HEK293 (cell line): Measurements from ENCODE around the gene HMGB2.

Source experiments
- CTCF ChIA-PET: fragments of 350-600 bp; formaldehyde crosslinking; extraction: SDS; loops from one replicate; lab custom pipeline; 2021; ENCODE audit warnings: antibody characterized with exemption; lab: Yijun Ruan, JAX
- POLR2A ChIA-PET: fragments of 300-600 bp; formaldehyde crosslinking; extraction: SDS; loops from one replicate; lab custom pipeline; 2020; ENCODE audit warnings: antibody characterized with exemption, inconsistent platforms; lab: Yijun Ruan, JAX
- H3K27ac ChIP-seq: fragments of 200-500 bp; sonication (Bioruptor generic); 2 replicates; pipeline ENCODE4 v1.5.1; 2014; ENCODE audit warnings: low read depth, low read length, control low read depth, inconsistent platforms; ENCODE audit errors: extremely low read depth
- H3K36me3 ChIP-seq, 2 experiments: fragments of 200-500 bp in 1 of 2; sonication (Bioruptor generic) in 1 of 2; 1 replicate in 1 of 2; 2 replicates in 1 of 2; pipeline ENCODE4 v1.5.1; 2014 to 2017; ENCODE audit warnings: inconsistent platforms in 2 of 2, low read length in 2 of 2; ENCODE audit not compliant: control insufficient read depth in 2 of 2, insufficient read depth in 1 of 2
- H3K4me1 ChIP-seq: fragments of 200-500 bp; sonication (Bioruptor generic); 2 replicates; pipeline ENCODE4 v1.5.1; 2014; ENCODE audit warnings: mild to moderate bottlenecking, low read length, inconsistent platforms; ENCODE audit not compliant: control insufficient read depth, insufficient read depth
- H3K4me3 ChIP-seq: 2 replicates; pipeline ENCODE4 v1.5.1; 2011; ENCODE audit warnings: low read depth, mild to moderate bottlenecking, control low read depth, low read length, moderate library complexity
- H3K9me3 ChIP-seq: fragments of 200-500 bp; sonication (Bioruptor generic); 2 replicates; pipeline ENCODE4 v1.5.1; 2014; ENCODE audit warnings: low read depth, low read length, inconsistent platforms; ENCODE audit not compliant: control insufficient read depth, insufficient read depth
- BCL11B ChIP-seq: fragments of 450-650 bp; formaldehyde crosslinking; IDR thresholded peaks from 2 replicates; pipeline ENCODE4 v1.5.1; 2016; ENCODE audit warnings: low read depth, missing biosample characterization, missing genetic modification characterization
- KLF9 ChIP-seq: fragments of 450-650 bp; formaldehyde crosslinking; IDR thresholded peaks from 2 replicates; pipeline ENCODE4 v1.5.1; 2016; ENCODE audit warnings: missing biosample characterization, missing genetic modification characterization, low read depth
- PBX3 ChIP-seq: sonication (generic); formaldehyde crosslinking; IDR thresholded peaks from 2 replicates; pipeline ENCODE4 v1.8.1; 2022; ENCODE audit warnings: mild to moderate bottlenecking, moderate library complexity, missing genetic modification reagents
- RBAK ChIP-seq: fragments of 450-650 bp; formaldehyde crosslinking; IDR thresholded peaks from 2 replicates; pipeline ENCODE4 v1.5.1; 2016; ENCODE audit warnings: missing biosample characterization, missing genetic modification characterization
- REPIN1 ChIP-seq: fragments of 450-650 bp; formaldehyde crosslinking; IDR thresholded peaks from 2 replicates; pipeline ENCODE4 v1.5.1; 2017; ENCODE audit warnings: missing biosample characterization, missing genetic modification characterization, low read depth
- SALL2 ChIP-seq: fragments of 450-650 bp; formaldehyde crosslinking; IDR thresholded peaks from 2 replicates; pipeline ENCODE4 v1.5.0; 2017; ENCODE audit warnings: missing biosample characterization, mild to moderate bottlenecking, missing genetic modification characterization, borderline replicate concordance
- YY2 ChIP-seq: fragments of 450-650 bp; formaldehyde crosslinking; IDR thresholded peaks from 2 replicates; pipeline ENCODE4 v1.5.1; 2016; ENCODE audit warnings: missing biosample characterization, missing genetic modification characterization
- ZBTB48 ChIP-seq: fragments of 450-650 bp; formaldehyde crosslinking; IDR thresholded peaks from 2 replicates; pipeline ENCODE4 v1.5.1; 2016; ENCODE audit warnings: missing biosample characterization, missing genetic modification characterization
- ZNF132 ChIP-seq: fragments of 450-650 bp; formaldehyde crosslinking; IDR thresholded peaks from 2 replicates; pipeline ENCODE4 v1.5.1; 2017; ENCODE audit warnings: missing biosample characterization, missing genetic modification characterization, borderline replicate concordance
- ZNF175 ChIP-seq: fragments of 450-650 bp; formaldehyde crosslinking; IDR thresholded peaks from 2 replicates; pipeline ENCODE4 v1.5.1; 2016; ENCODE audit warnings: missing biosample characterization, missing genetic modification characterization
- ZNF26 ChIP-seq: fragments of 450-650 bp; formaldehyde crosslinking; IDR thresholded peaks from 2 replicates; pipeline ENCODE4 v1.5.1; 2016; ENCODE audit warnings: missing biosample characterization, missing genetic modification characterization
- ZNF37A ChIP-seq: fragments of 450-650 bp; IDR thresholded peaks from 2 replicates; pipeline ENCODE4 v1.5.1; 2018; ENCODE audit warnings: missing biosample characterization, missing genetic modification characterization
- ZNF473 ChIP-seq: fragments of 450-650 bp; formaldehyde crosslinking; IDR thresholded peaks from 2 replicates; pipeline ENCODE4 v1.5.1; 2017; ENCODE audit warnings: missing biosample characterization, missing genetic modification characterization
- ZNF510 ChIP-seq: fragments of 450-650 bp; formaldehyde crosslinking; IDR thresholded peaks from 2 replicates; pipeline ENCODE4 v1.5.1; 2018; ENCODE audit warnings: mild to moderate bottlenecking, missing genetic modification characterization, missing biosample characterization; ENCODE audit not compliant: insufficient replicate concordance
- ZNF529 ChIP-seq: fragments of 450-650 bp; formaldehyde crosslinking; IDR thresholded peaks from 2 replicates; pipeline ENCODE4 v1.5.1; 2017; ENCODE audit warnings: missing genetic modification characterization, missing biosample characterization; ENCODE audit not compliant: insufficient replicate concordance
- ZNF571 ChIP-seq: fragments of 450-650 bp; formaldehyde crosslinking; IDR thresholded peaks from 2 replicates; pipeline ENCODE4 v1.5.0; 2017; ENCODE audit warnings: missing biosample characterization, missing genetic modification characterization
- ZNF645 ChIP-seq: fragments of 450-650 bp; formaldehyde crosslinking; IDR thresholded peaks from 2 replicates; pipeline ENCODE4; 2016; ENCODE audit warnings: missing biosample characterization, missing genetic modification characterization
- ZNF670 ChIP-seq: fragments of 450-650 bp; formaldehyde crosslinking; IDR thresholded peaks from 2 replicates; pipeline ENCODE4 v1.5.1; 2016; ENCODE audit warnings: missing biosample characterization, missing genetic modification characterization, low read depth
- ZNF707 ChIP-seq: fragments of 450-650 bp; formaldehyde crosslinking; IDR thresholded peaks from 2 replicates; pipeline ENCODE4 v1.5.1; 2016; ENCODE audit warnings: missing biosample characterization, missing genetic modification characterization
- ZNF76 ChIP-seq: fragments of 450-650 bp; formaldehyde crosslinking; IDR thresholded peaks from 2 replicates; pipeline ENCODE4; 2016; ENCODE audit warnings: low read depth, missing biosample characterization, missing genetic modification characterization, borderline replicate concordance
- ZNF777 ChIP-seq: fragments of 450-650 bp; formaldehyde crosslinking; IDR thresholded peaks from 2 replicates; pipeline ENCODE4 v1.5.1; 2017; ENCODE audit warnings: missing biosample characterization, missing genetic modification characterization, borderline replicate concordance
- ZSCAN30 ChIP-seq: fragments of 450-650 bp; IDR thresholded peaks from 2 replicates; pipeline ENCODE4 v1.5.1; 2018; ENCODE audit warnings: missing biosample characterization, mild to moderate bottlenecking, missing genetic modification characterization, moderate library complexity
- TF ChIP-seq, protein P1 (sequence below): fragments of 450-650 bp; formaldehyde crosslinking; IDR thresholded peaks from 2 replicates; pipeline ENCODE4 v1.5.1; 2017; ENCODE audit warnings: missing biosample characterization, mild to moderate bottlenecking, missing genetic modification characterization, moderate library complexity

Gene HMGB2

DNA sequence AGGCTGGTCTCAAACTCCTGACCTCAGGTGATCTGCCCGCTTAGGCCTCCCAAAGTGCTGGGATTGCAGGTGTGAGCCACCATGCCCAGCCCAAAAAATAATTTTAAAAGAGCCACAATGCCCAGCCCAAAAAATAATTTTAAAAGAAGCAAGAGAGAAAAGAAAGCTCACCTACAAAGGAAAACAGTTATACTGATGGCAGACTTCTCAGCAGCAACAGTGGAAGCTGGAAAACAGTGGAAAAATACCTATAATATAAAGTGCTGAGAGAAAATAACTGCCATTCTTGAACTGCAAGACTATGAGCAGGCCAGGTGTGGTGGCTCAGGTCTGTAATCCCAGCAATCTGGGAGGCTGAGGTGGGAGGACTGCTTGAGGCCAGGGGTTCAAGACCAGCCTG, 13.3 kb upstream of the HMGB2 start:
- H3K4me3 ChIP-seq: no peak overlapping the region
- H3K9me3 ChIP-seq: no peaks in the 10 kb centered on the region
- ChIA-PET CTCF (interaction anchor here (0.7 to 1.7 kb wide), 2 partner anchors 13 to 306 kb away, joined by 3 to 4 read pairs; no protein-coding TSS in a partner anchor), POLR2A (interaction anchor here (1.2 kb wide), 1 partner anchor 13 kb away, joined by 5 read pairs; the partner anchor contains the start of gene HMGB2)
- TF ChIP-seq RBAK (tag by site-specific recombination) (no peak), ZNF510 (tag by site-specific recombination) (no peak), BCL11B (tag by site-specific recombination) (no peak), ZNF175 (tag by site-specific recombination) (no peak), ZNF529 (tag by site-specific recombination) (no peak), ZBTB48 (tag by site-specific recombination) (no peak), ZNF670 (tag by site-specific recombination) (no peak), YY2 (tag by site-specific recombination) (no peak), ZNF777 (tag by site-specific recombination) (no peak), ZNF707 (tag by site-specific recombination) (no peak), ZSCAN30 (no peak), ZNF37A (no peak), ZNF26 (tag by site-specific recombination) (no peak), ZNF645 (tag by site-specific recombination) (no peak), PBX3 (CRISPR knock-in tag) (no peak)
- no peaks in the 10 kb centered on the region for H3K36me3 ChIP-seq
- H3K4me1 ChIP-seq: no peaks in the 10 kb centered on the region
- H3K27ac ChIP-seq: no peak overlapping the region

DNA sequence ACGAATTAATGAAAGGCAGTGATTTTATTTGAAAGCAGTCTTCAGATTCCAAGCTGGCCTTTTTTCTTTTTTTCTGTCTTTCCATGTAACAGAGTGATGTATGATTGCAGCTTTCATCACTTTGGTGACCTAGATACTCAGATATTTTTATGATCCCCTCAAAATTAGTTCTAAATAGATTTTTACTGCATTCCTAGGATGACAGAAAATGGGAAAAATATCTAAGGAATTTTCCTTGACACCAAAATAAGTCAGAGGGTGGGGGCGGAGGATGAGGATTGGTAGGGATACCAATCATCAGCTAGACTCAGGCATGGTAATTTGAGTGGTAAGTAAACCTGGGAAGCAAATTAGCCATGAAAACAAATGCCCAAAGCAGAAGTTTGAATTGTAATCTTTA, 11.9 kb upstream of the HMGB2 start:
- H3K4me3 ChIP-seq: no peak overlapping the region
- ChIA-PET CTCF (interaction anchor here (0.7 to 1.7 kb wide), 4 partner anchors 10 to 28 kb away, joined by 3 to 4 read pairs (median 3); no protein-coding TSS in a partner anchor), POLR2A (interaction anchor here (1.0 to 2.5 kb wide), 4 partner anchors 11 to 26 kb away, joined by 3 to 31 read pairs (median 6); partner anchors contain the start of gene HMGB2)
- no peaks in the 10 kb centered on the region for H3K9me3 ChIP-seq
- no peaks in the 10 kb centered on the region for H3K4me1 ChIP-seq
- no peaks in the 10 kb centered on the region for H3K36me3 ChIP-seq
- TF ChIP-seq, protein P1, sequence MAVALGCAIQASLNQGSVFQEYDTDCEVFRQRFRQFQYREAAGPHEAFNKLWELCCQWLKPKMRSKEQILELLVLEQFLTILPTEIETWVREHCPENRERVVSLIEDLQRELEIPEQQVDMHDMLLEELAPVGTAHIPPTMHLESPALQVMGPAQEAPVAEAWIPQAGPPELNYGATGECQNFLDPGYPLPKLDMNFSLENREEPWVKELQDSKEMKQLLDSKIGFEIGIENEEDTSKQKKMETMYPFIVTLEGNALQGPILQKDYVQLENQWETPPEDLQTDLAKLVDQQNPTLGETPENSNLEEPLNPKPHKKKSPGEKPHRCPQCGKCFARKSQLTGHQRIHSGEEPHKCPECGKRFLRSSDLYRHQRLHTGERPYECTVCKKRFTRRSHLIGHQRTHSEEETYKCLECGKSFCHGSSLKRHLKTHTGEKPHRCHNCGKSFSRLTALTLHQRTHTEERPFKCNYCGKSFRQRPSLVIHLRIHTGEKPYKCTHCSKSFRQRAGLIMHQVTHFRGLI (tag by site-specific recombination): no peak
- TF ChIP-seq SALL2: no peak
- no peak for TF ChIP-seq REPIN1 (tag by site-specific recombination)
- no peak for TF ChIP-seq ZNF571 (tag by site-specific recombination)
- TF ChIP-seq ZNF473 (tag by site-specific recombination): no peak
- TF ChIP-seq ZNF76 (tag by site-specific recombination): no peak
- TF ChIP-seq ZNF132 (tag by site-specific recombination): no peak
- no peak for TF ChIP-seq KLF9 (tag by site-specific recombination)
- no peak overlapping the region for H3K27ac ChIP-seq
